NB4 (cell line): ENCODE results near the gene FSTL4.

Experiments used
- DNase-seq: peaks from one replicate; pipeline ENCODE4 v3.0.0; 2010; ENCODE audit warnings: low read depth
- H3K4me3 ChIP-seq: one replicate; pipeline ENCODE4 v1.5.1; 2011; ENCODE audit warnings: mild to moderate bottlenecking, low read depth, low read length, moderate library complexity
- CTCF ChIP-seq: IDR thresholded peaks from one replicate; pipeline ENCODE4 v1.5.1; 2012; ENCODE audit warnings: low read depth, low read length
- MAX ChIP-seq: IDR thresholded peaks from 2 replicates; pipeline ENCODE4 v1.6.1; 2011; ENCODE audit warnings: low read depth, low read length
- MYC ChIP-seq: IDR thresholded peaks from 2 replicates; pipeline ENCODE4 v1.6.1; 2011; ENCODE audit warnings: low read depth, low read length
- POLR2A ChIP-seq: IDR thresholded peaks from 2 replicates; pipeline ENCODE4 v1.6.1; 2011; ENCODE audit warnings: mild to moderate bottlenecking; ENCODE audit not compliant: insufficient read length; ENCODE audit errors: extremely low read depth

FSTL4 gene

GRCh38 chr5:133228316-133228715 is 384.0 kb downstream of the FSTL4 start:
- no peak overlapping the region for H3K4me3 ChIP-seq
- TF ChIP-seq CTCF (no peak), MYC (no peak), MAX (no peak), POLR2A (no peak)
- DNase-seq, result no peak

GRCh38 chr5:133227897-133228296 is 384.4 kb downstream of the FSTL4 start:
- no peak overlapping the region for H3K4me3 ChIP-seq
- DNase-seq, result no peak
- TF ChIP-seq CTCF, result no peak
- no peak for TF ChIP-seq MYC

- TF ChIP-seq MAX, result no peak
- TF ChIP-seq CTCF, result no peak
- no peak for TF ChIP-seq POLR2A
- no peak overlapping the region for H3K4me3 ChIP-seq
- DNase-seq, result no peak
Measured at GRCh38 chr5:133227082-133227481, 385.3 kb downstream of the FSTL4 start.

GRCh38 chr5:133226186-133226585 is 386.2 kb downstream of the FSTL4 start:
- no peak for DNase-seq
- H3K4me3 ChIP-seq, result no peak overlapping the region
- TF ChIP-seq MAX, result no peak
- TF ChIP-seq MYC, result no peak
- TF ChIP-seq POLR2A, result no peak
- no peak for TF ChIP-seq CTCF

GRCh38 chr5:133225671-133226152 is 386.6 kb downstream of the FSTL4 start:
- H3K4me3 ChIP-seq, result no peak overlapping the region
- no peak for DNase-seq
- TF ChIP-seq POLR2A (no peak), CTCF (no peak), MYC (no peak), MAX (no peak)

- no peak for TF ChIP-seq POLR2A
- TF ChIP-seq CTCF, result no peak
- TF ChIP-seq MYC, result no peak
- TF ChIP-seq MAX, result no peak
Measured at GRCh38 chr5:133222979-133223378, 389.4 kb downstream of the FSTL4 start.

More at GRCh38 chr5:133222979-133223378, 389.4 kb downstream of the FSTL4 start:
- DNase-seq, result no peak
- H3K4me3 ChIP-seq, result no peak overlapping the region
